Activated CD4-positive, alpha-beta T cell treated with anti-CD3 and anti-CD28 coated beads, Interleukin-2, amount 10 ng/mL, durations not matched to agents 24 days and 14 days (primary cell): Measurements from ENCODE around the gene UBA52. TPM values are rescaled to one million over a fixed set of nuclear protein-coding genes. Genes with fewer than 3 reads are reported as not detected.
A peak's percentile ranks its signal among the peaks of the same experiment; 100 is the strongest.

Experiments used
- DNase-seq: peaks from one replicate; pipeline ENCODE4 v3.0.0; 2022
- H3K27ac Mint-ChIP-seq: one replicate; pipeline ENCODE4 v1.8.0; 2022; ENCODE audit warnings: mild to moderate bottlenecking, mixed read lengths
- H3K27me3 Mint-ChIP-seq: one replicate; pipeline ENCODE4 v1.8.0; 2022; ENCODE audit warnings: mixed read lengths
- H3K36me3 Mint-ChIP-seq: one replicate; pipeline ENCODE4 v1.8.0; 2022; ENCODE audit warnings: low read depth, mild to moderate bottlenecking, mixed read lengths
- H3K4me1 Mint-ChIP-seq: one replicate; pipeline ENCODE4 v1.8.0; 2021; ENCODE audit warnings: mixed read lengths
- H3K4me3 Mint-ChIP-seq: one replicate; pipeline ENCODE4 v1.8.0; 2022; ENCODE audit warnings: mild to moderate bottlenecking, moderate library complexity, mixed read lengths
- H3K9me3 Mint-ChIP-seq: one replicate; pipeline ENCODE4 v1.8.0; 2021; ENCODE audit warnings: mixed read lengths
- intact Hi-C: fragments of 100-400 bp; cut with micrococcal nuclease; formaldehyde crosslinking; loops from one replicate; pipeline ENCODE4 v1.15.1; 2023
- total RNA-seq: library from RNA; stranded (reverse); gene quantifications from 2 replicates; pipeline ENCODE4 v1.2.3, GENCODE V29; 2022

The UBA52 gene
- total RNA-seq, 1 donor from 2014 or later, result 1,604 TPM

GRCh38 chr19:18568367-18568766 lies 3.3 kb upstream of the UBA52 start:
- intact Hi-C loops, result no loop called here
- Mint-ChIP-seq H3K4me3 (no peak overlapping the region), H3K9me3 (no peaks in the 10 kb centered on the region), H3K36me3 (peaks cover 72% of the 10 kb centered on the region), H3K27ac (no peak overlapping the region), H3K27me3 (no peaks in the 10 kb centered on the region), H3K4me1 (peaks cover 16% of the 10 kb centered on the region)
- DNase-seq, result no peak

- Mint-ChIP-seq H3K9me3 (no peaks in the 10 kb centered on the region), H3K27me3 (no peaks in the 10 kb centered on the region), H3K4me3 (peak overlapping the region; percentile 10), H3K4me1 (peaks cover 29% of the 10 kb centered on the region), H3K36me3 (peaks cover 67% of the 10 kb centered on the region), H3K27ac (no peak overlapping the region)
- intact Hi-C loops, result loop anchor here (5.0 kb wide), 1 partner anchor 97 kb away; no protein-coding TSS in a partner anchor
- no peak for DNase-seq
Observed at GRCh38 chr19:18574691-18575291, 3.1 kb downstream of the UBA52 start.

GRCh38 chr19:18576383-18576782 lies 4.7 kb downstream of the UBA52 start:
- DNase-seq, result no peak
- Mint-ChIP-seq H3K9me3 (no peaks in the 10 kb centered on the region), H3K27ac (no peak overlapping the region), H3K4me1 (peaks cover 26% of the 10 kb centered on the region), H3K4me3 (no peak overlapping the region), H3K36me3 (peaks cover 62% of the 10 kb centered on the region), H3K27me3 (no peaks in the 10 kb centered on the region)
- intact Hi-C loops, result no loop called here

- no peak overlapping the region for H3K4me3 Mint-ChIP-seq
- no peaks in the 10 kb centered on the region for H3K9me3 Mint-ChIP-seq
- DNase-seq, result no peak
- intact Hi-C loops, result no loop called here
- H3K36me3 Mint-ChIP-seq, result peaks cover 53% of the 10 kb centered on the region
- H3K27me3 Mint-ChIP-seq, result no peaks in the 10 kb centered on the region
- no peak overlapping the region for H3K27ac Mint-ChIP-seq
- peaks cover 22% of the 10 kb centered on the region for H3K4me1 Mint-ChIP-seq
Observed at GRCh38 chr19:18577365-18577914, 5.8 kb downstream of the UBA52 start.

GRCh38 chr19:18580311-18580710 lies 8.7 kb downstream of the UBA52 start:
- Mint-ChIP-seq H3K36me3 (peaks cover 28% of the 10 kb centered on the region), H3K27me3 (no peaks in the 10 kb centered on the region), H3K4me1 (peaks cover 15% of the 10 kb centered on the region), H3K4me3 (no peak overlapping the region), H3K9me3 (no peaks in the 10 kb centered on the region), H3K27ac (no peak overlapping the region)
- intact Hi-C loops, result no loop called here
- DNase-seq, result no peak

GRCh38 chr19:18586306-18586705 lies 14.6 kb downstream of the UBA52 start:
- Mint-ChIP-seq H3K4me3 (peak overlapping the region; percentile 30), H3K9me3 (no peaks in the 10 kb centered on the region), H3K4me1 (peaks cover 32% of the 10 kb centered on the region), H3K27me3 (no peaks in the 10 kb centered on the region), H3K36me3 (peaks cover 14% of the 10 kb centered on the region), H3K27ac (peak overlapping the region; percentile 76)
- intact Hi-C loops, result loop anchor here (5.0 kb wide), 2 partner anchors 96 to 261 kb away; partner anchors contain the start of gene CRTC1
- no peak for DNase-seq

GRCh38 chr19:18587561-18587960 lies 15.9 kb downstream of the UBA52 start:
- intact Hi-C loops, result loop anchor here (5.0 kb wide), 2 partner anchors 95 to 260 kb away; partner anchors contain the start of gene CRTC1
- Mint-ChIP-seq H3K4me1 (peaks cover 32% of the 10 kb centered on the region), H3K9me3 (no peaks in the 10 kb centered on the region), H3K27me3 (no peaks in the 10 kb centered on the region), H3K36me3 (peaks cover 19% of the 10 kb centered on the region), H3K4me3 (peak overlapping the region; percentile 86), H3K27ac (peak overlapping the region; percentile 97)
- DNase-seq, result no peak

- Mint-ChIP-seq H3K27me3 (no peaks in the 10 kb centered on the region), H3K27ac (peak overlapping the region; percentile 97), H3K4me1 (peaks cover 32% of the 10 kb centered on the region), H3K9me3 (no peaks in the 10 kb centered on the region), H3K36me3 (peaks cover 21% of the 10 kb centered on the region), H3K4me3 (peak overlapping the region; percentile 86)
- DNase-seq, result no peak
- intact Hi-C loops, result loop anchor here (5.0 kb wide), 2 partner anchors 94 to 259 kb away; partner anchors contain the start of gene CRTC1
Observed at GRCh38 chr19:18587962-18588610, 16.4 kb downstream of the UBA52 start.

GRCh38 chr19:18588611-18589379 lies 17.1 kb downstream of the UBA52 start, which contains the start of gene REX1BD:
REX1BD (plus strand) TSS chr19:18588798; CDS start chr19:18588802, 4 bp downstream.
- Mint-ChIP-seq H3K4me3 (peak within 1 kb of the TSS; percentile 86), H3K27me3 (no peaks in the 10 kb centered on the region), H3K36me3 (peaks cover 22% of the 10 kb centered on the region), H3K9me3 (no peaks in the 10 kb centered on the region), H3K4me1 (peaks cover 35% of the 10 kb centered on the region), H3K27ac (peak within 1 kb of the TSS; percentile 97)
- intact Hi-C loops, result loop anchor here (1.0 to 5.0 kb wide), 6 partner anchors 17 to 259 kb away; partner anchors contain the start of genes CRTC1, ELL, KXD1 and UBA52
- DNase-seq, result peak; percentile 97

GRCh38 chr19:18589380-18590272 lies 18.0 kb downstream of the UBA52 start:
- DNase-seq, result peak; percentile 92
- H3K27ac Mint-ChIP-seq, result peak overlapping the region; percentile 97
- H3K9me3 Mint-ChIP-seq, result no peaks in the 10 kb centered on the region
- H3K36me3 Mint-ChIP-seq, result peaks cover 22% of the 10 kb centered on the region
- H3K4me3 Mint-ChIP-seq, result peak overlapping the region; percentile 86
- peaks cover 1% of the 10 kb centered on the region for H3K27me3 Mint-ChIP-seq
- H3K4me1 Mint-ChIP-seq, result peaks cover 32% of the 10 kb centered on the region
- intact Hi-C loops, result loop anchor here (1.0 to 5.0 kb wide), 6 partner anchors 18 to 258 kb away; partner anchors contain the start of genes CRTC1, ELL, KXD1 and UBA52

GRCh38 chr19:18590273-18591272 lies 18.9 kb downstream of the UBA52 start:
- intact Hi-C loops, result no loop called here
- DNase-seq, result no peak
- peaks cover 6% of the 10 kb centered on the region for H3K27me3 Mint-ChIP-seq

More at GRCh38 chr19:18590273-18591272, 18.9 kb downstream of the UBA52 start:
- H3K9me3 Mint-ChIP-seq, result no peaks in the 10 kb centered on the region
- H3K36me3 Mint-ChIP-seq, result peaks cover 23% of the 10 kb centered on the region
- H3K27ac Mint-ChIP-seq, result peak overlapping the region; percentile 97
- H3K4me1 Mint-ChIP-seq, result peaks cover 27% of the 10 kb centered on the region
- peak overlapping the region; percentile 86 for H3K4me3 Mint-ChIP-seq
